Measurements from ENCODE around the gene F7.

F7 gene

DNA sequence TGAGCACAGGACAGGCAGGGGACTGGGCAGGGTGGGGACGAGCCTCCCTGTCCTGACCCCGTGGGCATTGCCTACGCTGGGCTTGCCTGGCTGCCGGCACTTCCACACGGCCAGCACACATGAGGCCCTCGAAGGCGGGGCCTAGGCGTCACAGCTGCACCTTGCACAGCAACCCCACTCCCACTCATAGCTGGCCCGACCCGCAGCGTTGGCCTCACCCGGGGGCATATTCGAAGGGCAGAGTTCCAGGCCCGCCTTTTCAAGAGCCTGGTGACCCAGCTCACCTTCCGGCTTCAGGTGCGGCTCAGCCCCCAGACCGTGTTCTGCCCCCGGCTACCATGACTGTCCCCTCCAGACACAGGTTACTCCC is 36.0 kb downstream of the F7 start:
- DNase-seq = no peak

- DNase-seq = no peak
Measured at GRCh38 chr13:113142876-113143275, 37.3 kb downstream of the F7 start.

- no peak for DNase-seq
Measured at GRCh38 chr13:113143466-113144254, 38.1 kb downstream of the F7 start.

DNA sequence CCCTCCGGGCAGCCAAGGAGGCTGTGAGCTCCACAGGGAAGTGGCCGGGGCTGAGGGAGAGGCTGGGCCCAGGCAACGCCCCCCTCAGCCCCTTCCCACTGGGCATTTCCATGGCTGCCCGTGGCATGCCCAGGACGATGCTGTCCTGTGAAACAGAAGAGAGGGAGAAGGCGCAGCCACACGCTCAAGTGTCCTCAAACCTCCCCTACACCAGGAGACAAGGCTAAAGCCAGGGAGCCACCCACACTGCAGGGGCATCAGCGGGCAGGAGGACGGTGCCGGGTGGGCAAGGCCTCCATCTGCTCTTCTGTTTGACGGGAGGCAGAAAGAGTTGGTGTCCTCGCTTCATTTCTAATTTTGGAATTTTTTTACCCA is 38.7 kb downstream of the F7 start:
- no peak for DNase-seq

DNA sequence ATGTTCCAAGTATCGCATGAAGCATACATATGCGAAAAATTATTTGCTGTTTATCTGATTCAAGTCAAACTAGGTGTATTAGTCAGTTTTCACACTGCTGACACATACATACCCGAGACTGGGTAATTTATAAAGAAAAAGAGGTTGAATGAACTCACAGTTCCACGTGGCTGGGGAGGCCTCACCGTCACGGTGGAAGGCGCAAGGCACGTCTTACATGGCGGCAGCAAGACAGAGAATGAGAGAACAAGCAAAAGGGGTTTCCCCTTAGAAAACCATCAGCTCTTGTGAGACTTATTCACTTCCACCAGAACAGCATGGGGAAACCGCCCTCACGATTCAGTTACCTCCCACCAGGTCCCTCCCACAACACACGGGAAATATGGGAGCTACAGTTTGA is 39.9 kb downstream of the F7 start:
- no peak for DNase-seq

GRCh38 chr13:113145911-113146598 is 40.5 kb downstream of the F7 start:
- DNase-seq = no peak

DNA sequence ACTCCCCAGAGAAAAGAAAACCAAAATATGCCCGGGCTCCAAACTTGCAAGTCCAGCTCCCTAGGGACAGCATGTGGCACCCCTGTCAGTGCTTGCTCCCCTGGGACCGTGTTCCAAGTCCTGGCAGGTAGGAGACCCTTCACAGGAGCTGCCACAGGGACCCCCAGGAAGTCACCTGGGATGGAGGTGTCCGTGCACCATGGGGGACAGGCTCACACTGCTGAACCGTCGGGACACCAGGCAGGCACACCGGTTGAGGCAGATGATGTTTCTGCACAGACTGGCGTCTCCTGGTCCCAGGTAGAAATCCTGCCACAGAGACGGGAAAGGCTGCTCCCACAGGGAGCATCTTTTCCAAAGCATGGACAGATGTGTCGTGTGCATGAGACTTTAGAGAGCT is 41.2 kb downstream of the F7 start:
- no peak for DNase-seq

GRCh38 chr13:113147206-113147605 is 41.6 kb downstream of the F7 start:
- no peak for DNase-seq

DNA sequence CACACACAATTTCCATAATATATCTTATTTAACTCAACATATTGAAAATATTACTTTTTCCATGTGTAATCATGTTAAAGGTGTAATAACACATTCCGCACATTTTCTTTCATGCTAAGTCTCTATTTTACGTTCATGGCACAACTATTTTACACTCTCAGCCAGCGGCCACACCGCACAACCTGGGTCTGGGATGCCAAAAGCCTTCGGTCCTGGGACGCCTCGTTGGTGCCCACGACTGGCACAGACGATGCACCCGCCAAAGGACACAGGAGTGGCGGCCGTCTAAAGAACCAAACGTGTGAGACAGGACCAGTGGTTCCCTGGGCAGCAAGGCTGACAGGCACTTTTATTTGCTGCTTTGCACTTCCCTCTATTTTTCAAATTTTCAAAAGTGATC is 42.8 kb downstream of the F7 start:
- DNase-seq = no peak

GRCh38 chr13:113148940-113149503 is 43.4 kb downstream of the F7 start:
- no peak for DNase-seq

DNA sequence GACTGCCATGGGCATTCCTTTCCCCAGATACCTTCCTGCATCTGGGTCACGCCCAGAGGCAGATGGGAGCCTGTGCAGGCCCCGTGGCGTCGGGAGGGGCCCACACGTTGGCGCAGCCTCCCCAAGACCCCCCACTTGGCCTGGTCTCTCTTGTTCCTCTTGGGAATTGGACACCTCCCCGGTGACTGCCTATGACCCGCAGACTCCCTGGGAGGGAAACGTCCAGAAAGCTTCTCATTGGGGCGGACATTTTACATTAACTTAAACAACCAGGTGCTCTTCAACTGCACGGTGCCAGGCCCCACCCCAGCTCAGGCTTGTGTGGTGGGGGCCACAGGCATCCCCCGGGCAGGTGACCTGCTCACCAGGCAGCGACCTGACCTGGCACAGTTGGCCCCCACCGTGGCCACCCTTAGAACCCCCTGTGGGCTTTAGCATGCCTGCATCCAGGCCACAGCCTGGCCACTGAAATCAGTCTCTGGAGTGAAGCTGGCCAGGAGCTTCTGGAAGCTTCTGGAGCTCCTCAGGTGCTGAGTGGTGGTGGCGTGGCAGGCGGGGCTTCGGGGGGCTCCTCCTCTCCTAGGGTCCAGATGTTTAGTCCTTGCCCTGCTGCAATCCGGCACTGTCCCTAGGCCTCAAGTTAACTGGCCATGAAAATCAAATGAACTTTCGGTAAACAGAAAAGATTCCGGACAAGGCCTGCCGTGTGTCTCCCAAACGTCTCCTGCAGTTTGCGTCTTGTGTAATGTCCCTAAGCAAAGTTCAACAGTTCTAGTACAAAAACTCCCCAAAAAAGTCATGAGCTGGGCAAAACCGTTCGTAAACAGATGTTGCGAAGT is 44.3 kb downstream of the F7 start:
- no peak for DNase-seq

GRCh38 chr13:113150550-113151365 is 45.2 kb downstream of the F7 start:
- no peak for DNase-seq

GRCh38 chr13:113151745-113152690 is 46.4 kb downstream of the F7 start:
- no peak for DNase-seq

GRCh38 chr13:113152691-113152983 is 47.0 kb downstream of the F7 start:
- no peak for DNase-seq

DNA sequence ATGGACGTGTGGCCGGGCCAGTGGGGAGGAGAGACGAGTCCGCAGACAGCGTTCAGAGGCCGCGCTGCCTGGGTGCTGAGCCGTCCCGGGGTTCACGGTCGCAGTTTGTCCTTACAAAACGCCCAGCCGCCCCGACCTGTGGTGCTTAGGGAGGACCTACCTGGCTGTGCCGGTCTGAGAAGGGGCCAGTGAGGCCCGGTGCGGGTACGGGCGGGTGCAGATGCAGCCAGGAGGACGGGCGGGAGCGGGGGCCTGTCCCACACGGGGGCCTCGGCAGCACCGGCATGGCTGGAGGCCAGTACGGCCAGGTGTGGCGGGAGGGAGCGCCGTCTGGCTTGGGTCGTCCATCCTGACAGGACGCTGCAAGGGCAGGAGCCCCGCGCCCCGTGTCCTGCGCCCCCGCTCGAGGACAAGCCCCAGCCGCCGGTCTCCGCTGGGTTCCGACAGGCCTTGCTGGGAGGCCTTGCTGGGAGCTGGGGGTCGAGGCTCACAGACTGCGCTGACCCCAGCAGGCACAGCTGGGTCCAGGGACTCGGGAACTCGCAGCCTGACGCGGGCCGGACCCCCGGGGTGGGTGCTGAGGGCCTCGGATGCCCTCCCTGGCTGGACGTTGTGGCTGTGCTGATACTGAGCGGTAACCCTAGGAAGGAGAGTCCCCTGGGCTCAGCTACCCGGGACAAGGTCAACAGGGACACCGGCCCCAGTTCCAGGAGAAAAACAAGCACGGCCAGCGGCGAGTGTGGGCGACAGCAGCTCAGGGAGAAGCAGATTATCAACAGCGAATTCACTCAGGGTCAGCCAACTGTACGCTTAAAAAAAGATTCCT is 47.6 kb downstream of the F7 start:
- DNase-seq = no peak

GRCh38 chr13:113153810-113154748 is 48.5 kb downstream of the F7 start:
- DNase-seq = peak; percentile 74

DNA sequence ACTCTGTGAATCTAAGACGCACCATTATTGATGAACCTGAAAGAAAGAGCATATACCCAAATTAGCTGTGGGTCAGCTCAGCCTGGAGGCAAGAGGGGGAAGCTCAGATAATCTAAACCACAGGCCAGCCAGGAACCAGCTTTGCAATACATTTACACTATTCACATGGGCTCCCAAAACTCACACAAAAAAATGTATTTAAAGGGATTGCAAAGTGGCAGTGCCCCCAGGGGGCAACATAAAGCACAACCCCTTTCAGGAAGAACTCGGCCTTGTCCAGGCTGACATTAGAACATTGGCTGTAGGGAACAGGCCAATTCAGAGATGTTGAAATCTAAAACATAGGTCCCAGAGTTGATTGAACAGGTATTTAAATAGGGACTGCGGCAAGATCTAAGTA is 49.6 kb downstream of the F7 start:
- no peak for DNase-seq

GRCh38 chr13:113155982-113156655 is 50.5 kb downstream of the F7 start:
- no peak for DNase-seq
